NB4 (cell line): ENCODE results near the gene UBE2QL1.

Source experiments
- MYC ChIP-seq: IDR thresholded peaks from 2 replicates; pipeline ENCODE4 v1.6.1; 2011; ENCODE audit warnings: low read depth, low read length
- POLR2A ChIP-seq: IDR thresholded peaks from 2 replicates; pipeline ENCODE4 v1.6.1; 2011; ENCODE audit warnings: mild to moderate bottlenecking; ENCODE audit not compliant: insufficient read length; ENCODE audit errors: extremely low read depth
- TF ChIP-seq, protein P1 (sequence below): IDR thresholded peaks from one replicate; pipeline ENCODE4 v1.5.1; 2012; ENCODE audit warnings: low read depth, low read length
- TF ChIP-seq, protein P2 (sequence below): IDR thresholded peaks from 2 replicates; pipeline ENCODE4 v1.6.1; 2011; ENCODE audit warnings: low read depth, low read length

DNA sequence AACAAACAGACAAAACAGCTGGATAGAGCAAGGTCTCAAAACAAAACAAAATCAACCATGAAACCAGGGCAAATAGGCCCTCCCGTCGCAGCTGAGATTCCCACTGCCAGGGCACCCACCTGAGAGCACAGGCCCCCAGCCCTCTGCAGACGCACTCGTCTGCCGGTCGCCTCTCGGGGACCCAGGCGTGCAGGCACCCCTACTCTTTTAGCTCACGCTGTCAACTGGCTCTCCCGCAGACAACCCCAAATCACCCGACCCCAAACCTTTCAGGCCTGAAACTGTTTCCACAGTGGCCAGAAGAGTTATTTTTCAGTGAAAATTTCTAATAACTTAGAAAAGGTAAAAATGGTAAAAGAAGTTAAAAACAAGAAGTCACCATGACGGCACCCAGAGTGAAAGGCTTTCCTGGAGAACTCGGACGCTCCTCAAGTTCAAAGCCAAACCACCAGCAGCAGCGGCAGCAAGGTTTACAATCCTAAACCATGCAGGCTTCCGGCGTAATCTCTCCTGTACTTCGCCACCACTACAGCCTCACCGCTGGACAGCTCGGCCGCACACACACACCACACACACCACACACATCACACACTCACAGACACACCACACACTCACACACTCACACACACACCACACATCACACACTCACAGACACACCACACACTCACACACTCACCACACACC lies 1.9 kb upstream of the UBE2QL1 start:
- TF ChIP-seq, protein P1, sequence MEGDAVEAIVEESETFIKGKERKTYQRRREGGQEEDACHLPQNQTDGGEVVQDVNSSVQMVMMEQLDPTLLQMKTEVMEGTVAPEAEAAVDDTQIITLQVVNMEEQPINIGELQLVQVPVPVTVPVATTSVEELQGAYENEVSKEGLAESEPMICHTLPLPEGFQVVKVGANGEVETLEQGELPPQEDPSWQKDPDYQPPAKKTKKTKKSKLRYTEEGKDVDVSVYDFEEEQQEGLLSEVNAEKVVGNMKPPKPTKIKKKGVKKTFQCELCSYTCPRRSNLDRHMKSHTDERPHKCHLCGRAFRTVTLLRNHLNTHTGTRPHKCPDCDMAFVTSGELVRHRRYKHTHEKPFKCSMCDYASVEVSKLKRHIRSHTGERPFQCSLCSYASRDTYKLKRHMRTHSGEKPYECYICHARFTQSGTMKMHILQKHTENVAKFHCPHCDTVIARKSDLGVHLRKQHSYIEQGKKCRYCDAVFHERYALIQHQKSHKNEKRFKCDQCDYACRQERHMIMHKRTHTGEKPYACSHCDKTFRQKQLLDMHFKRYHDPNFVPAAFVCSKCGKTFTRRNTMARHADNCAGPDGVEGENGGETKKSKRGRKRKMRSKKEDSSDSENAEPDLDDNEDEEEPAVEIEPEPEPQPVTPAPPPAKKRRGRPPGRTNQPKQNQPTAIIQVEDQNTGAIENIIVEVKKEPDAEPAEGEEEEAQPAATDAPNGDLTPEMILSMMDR: no peak
- TF ChIP-seq POLR2A (no peak), MYC (no peak)
- TF ChIP-seq, protein P2, sequence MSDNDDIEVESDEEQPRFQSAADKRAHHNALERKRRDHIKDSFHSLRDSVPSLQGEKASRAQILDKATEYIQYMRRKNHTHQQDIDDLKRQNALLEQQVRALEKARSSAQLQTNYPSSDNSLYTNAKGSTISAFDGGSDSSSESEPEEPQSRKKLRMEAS: no peak
